ENCODE measurements around the gene STRIT1.
"Not testable (repeated sequence)": the region's sequence is repeated elsewhere in the genome, so short reads cannot be mapped to it uniquely, and the experiment has no call there.

STRIT1 gene

GRCh38 chr3:155262855-155263254 lies 30.6 kb downstream of the STRIT1 start:
- H3K36me3 ChIP-seq (ENCODE audit: insufficient read depth, low read length); H3K9ac ChIP-seq (ENCODE audit: low read depth, low read length); H3K4me2 ChIP-seq (ENCODE audit: low read length): not testable (repeated sequence)

GRCh38 chr3:155262295-155262694 lies 31.2 kb downstream of the STRIT1 start:
- Histone ChIP-seq H3K36me3 (ENCODE audit: insufficient read depth, low read length) (no peaks in the 10 kb centered on the region), H3K9ac (ENCODE audit: low read depth, low read length) (no peak overlapping the region), H3K4me1 (ENCODE audit: control insufficient read depth, insufficient read depth, low read length) (no peaks in the 10 kb centered on the region), H3K4me3 (ENCODE audit: low read length) (no peak overlapping the region), H3K4me2 (ENCODE audit: low read length) (no peak overlapping the region), H3K27me3 (ENCODE audit: control insufficient read depth, insufficient read depth, low read length) (no peaks in the 10 kb centered on the region), H3K9me3 (replicated peaks; ENCODE audit: low read length) (no peaks in the 10 kb centered on the region)

More at GRCh38 chr3:155262855-155263254, 30.6 kb downstream of the STRIT1 start:
- not testable (repeated sequence) for H3K27me3 ChIP-seq (ENCODE audit: control insufficient read depth, insufficient read depth, low read length); H3K4me3 ChIP-seq (ENCODE audit: low read length); H3K4me1 ChIP-seq (ENCODE audit: control insufficient read depth, insufficient read depth, low read length); H3K9me3 ChIP-seq (replicated peaks; ENCODE audit: low read length)

GRCh38 chr3:155254445-155254844 lies 39.0 kb downstream of the STRIT1 start:
- Histone ChIP-seq H3K4me1 (ENCODE audit: control insufficient read depth, insufficient read depth, low read length) (no peaks in the 10 kb centered on the region), H3K27me3 (ENCODE audit: control insufficient read depth, insufficient read depth, low read length) (no peaks in the 10 kb centered on the region)

GRCh38 chr3:155252535-155252934 lies 40.9 kb downstream of the STRIT1 start:
- no peaks in the 10 kb centered on the region for H3K36me3 ChIP-seq (ENCODE audit: insufficient read depth, low read length)
- H3K4me1 ChIP-seq (ENCODE audit: control insufficient read depth, insufficient read depth, low read length): no peaks in the 10 kb centered on the region
- no peak overlapping the region for H3K4me2 ChIP-seq (ENCODE audit: low read length)
- H3K4me3 ChIP-seq (ENCODE audit: low read length): no peak overlapping the region
- no peaks in the 10 kb centered on the region for H3K9me3 ChIP-seq (replicated peaks; ENCODE audit: low read length)
- no peak overlapping the region for H3K9ac ChIP-seq (ENCODE audit: low read depth, low read length)
- no peaks in the 10 kb centered on the region for H3K27me3 ChIP-seq (ENCODE audit: control insufficient read depth, insufficient read depth, low read length)

More at GRCh38 chr3:155254445-155254844, 39.0 kb downstream of the STRIT1 start:
- Histone ChIP-seq H3K36me3 (ENCODE audit: insufficient read depth, low read length) (no peaks in the 10 kb centered on the region), H3K9ac (ENCODE audit: low read depth, low read length) (no peak overlapping the region), H3K4me2 (ENCODE audit: low read length) (no peak overlapping the region), H3K9me3 (replicated peaks; ENCODE audit: low read length) (no peaks in the 10 kb centered on the region), H3K4me3 (ENCODE audit: low read length) (no peak overlapping the region)

GRCh38 chr3:155252021-155252420 lies 41.5 kb downstream of the STRIT1 start:
- H3K27me3 ChIP-seq (ENCODE audit: control insufficient read depth, insufficient read depth, low read length): no peaks in the 10 kb centered on the region
- H3K36me3 ChIP-seq (ENCODE audit: insufficient read depth, low read length): no peaks in the 10 kb centered on the region
- no peaks in the 10 kb centered on the region for H3K9me3 ChIP-seq (replicated peaks; ENCODE audit: low read length)
- no peaks in the 10 kb centered on the region for H3K4me1 ChIP-seq (ENCODE audit: control insufficient read depth, insufficient read depth, low read length)
- H3K4me3 ChIP-seq (ENCODE audit: low read length): no peak overlapping the region
- no peak overlapping the region for H3K9ac ChIP-seq (ENCODE audit: low read depth, low read length)
- H3K4me2 ChIP-seq (ENCODE audit: low read length): no peak overlapping the region

GRCh38 chr3:155248531-155249187 lies 44.8 kb downstream of the STRIT1 start:
- H3K27me3 ChIP-seq (ENCODE audit: control insufficient read depth, insufficient read depth, low read length): no peaks in the 10 kb centered on the region
- H3K4me1 ChIP-seq (ENCODE audit: control insufficient read depth, insufficient read depth, low read length): peaks cover 6% of the 10 kb centered on the region
- H3K4me2 ChIP-seq (ENCODE audit: low read length): no peak overlapping the region
- no peaks in the 10 kb centered on the region for H3K36me3 ChIP-seq (ENCODE audit: insufficient read depth, low read length)
- H3K4me3 ChIP-seq (ENCODE audit: low read length): no peak overlapping the region
- no peak overlapping the region for H3K9ac ChIP-seq (ENCODE audit: low read depth, low read length)
- no peaks in the 10 kb centered on the region for H3K9me3 ChIP-seq (replicated peaks; ENCODE audit: low read length)

GRCh38 chr3:155244699-155245098 lies 48.8 kb downstream of the STRIT1 start:
- Histone ChIP-seq H3K4me2 (ENCODE audit: low read length) (no peak overlapping the region), H3K36me3 (ENCODE audit: insufficient read depth, low read length) (no peaks in the 10 kb centered on the region), H3K4me1 (ENCODE audit: control insufficient read depth, insufficient read depth, low read length) (peaks cover 26% of the 10 kb centered on the region), H3K9me3 (replicated peaks; ENCODE audit: low read length) (no peaks in the 10 kb centered on the region), H3K27me3 (ENCODE audit: control insufficient read depth, insufficient read depth, low read length) (no peaks in the 10 kb centered on the region), H3K4me3 (ENCODE audit: low read length) (no peak overlapping the region), H3K9ac (ENCODE audit: low read depth, low read length) (no peak overlapping the region)

GRCh38 chr3:155244216-155244615 lies 49.3 kb downstream of the STRIT1 start:
- H3K9ac ChIP-seq (ENCODE audit: low read depth, low read length): no peak overlapping the region
- H3K4me2 ChIP-seq (ENCODE audit: low read length): no peak overlapping the region
- H3K36me3 ChIP-seq (ENCODE audit: insufficient read depth, low read length): no peaks in the 10 kb centered on the region
- no peak overlapping the region for H3K4me3 ChIP-seq (ENCODE audit: low read length)
- H3K9me3 ChIP-seq (replicated peaks; ENCODE audit: low read length): no peaks in the 10 kb centered on the region
- H3K4me1 ChIP-seq (ENCODE audit: control insufficient read depth, insufficient read depth, low read length): peaks cover 26% of the 10 kb centered on the region
- no peaks in the 10 kb centered on the region for H3K27me3 ChIP-seq (ENCODE audit: control insufficient read depth, insufficient read depth, low read length)

- Histone ChIP-seq H3K4me3 (ENCODE audit: low read length) (no peak overlapping the region), H3K4me2 (ENCODE audit: low read length) (no peak overlapping the region), H3K9ac (ENCODE audit: low read depth, low read length) (no peak overlapping the region), H3K27me3 (ENCODE audit: control insufficient read depth, insufficient read depth, low read length) (no peaks in the 10 kb centered on the region), H3K4me1 (ENCODE audit: control insufficient read depth, insufficient read depth, low read length) (peaks cover 26% of the 10 kb centered on the region), H3K9me3 (replicated peaks; ENCODE audit: low read length) (no peaks in the 10 kb centered on the region), H3K36me3 (ENCODE audit: insufficient read depth, low read length) (no peaks in the 10 kb centered on the region)
Measured at GRCh38 chr3:155243512-155243921, 50.0 kb downstream of the STRIT1 start.

GRCh38 chr3:155242342-155242741 lies 51.1 kb downstream of the STRIT1 start:
- Histone ChIP-seq H3K9me3 (replicated peaks; ENCODE audit: low read length) (no peaks in the 10 kb centered on the region), H3K4me2 (ENCODE audit: low read length) (no peak overlapping the region), H3K36me3 (ENCODE audit: insufficient read depth, low read length) (no peaks in the 10 kb centered on the region), H3K4me3 (ENCODE audit: low read length) (no peak overlapping the region), H3K9ac (ENCODE audit: low read depth, low read length) (no peak overlapping the region), H3K27me3 (ENCODE audit: control insufficient read depth, insufficient read depth, low read length) (no peaks in the 10 kb centered on the region), H3K4me1 (ENCODE audit: control insufficient read depth, insufficient read depth, low read length) (peaks cover 26% of the 10 kb centered on the region)

- Histone ChIP-seq H3K9me3 (replicated peaks; ENCODE audit: low read length) (no peaks in the 10 kb centered on the region), H3K9ac (ENCODE audit: low read depth, low read length) (no peak overlapping the region), H3K4me1 (ENCODE audit: control insufficient read depth, insufficient read depth, low read length) (peaks cover 26% of the 10 kb centered on the region), H3K36me3 (ENCODE audit: insufficient read depth, low read length) (no peaks in the 10 kb centered on the region), H3K4me2 (ENCODE audit: low read length) (no peak overlapping the region), H3K4me3 (ENCODE audit: low read length) (no peak overlapping the region), H3K27me3 (ENCODE audit: control insufficient read depth, insufficient read depth, low read length) (no peaks in the 10 kb centered on the region)
Measured at GRCh38 chr3:155241579-155241978, 51.9 kb downstream of the STRIT1 start.

Measured in skeletal muscle satellite cell (primary cell).